NCI-H345 (cell line): ENCODE measurements around the gene ZC3H12D.
A peak's percentile ranks its signal among the peaks of the same experiment; 100 is the strongest.

Experiments
- DNase-seq: peaks from one replicate; lab custom pipeline; 2025; lab: John Stamatoyannopoulos, UW

ZC3H12D gene

DNA sequence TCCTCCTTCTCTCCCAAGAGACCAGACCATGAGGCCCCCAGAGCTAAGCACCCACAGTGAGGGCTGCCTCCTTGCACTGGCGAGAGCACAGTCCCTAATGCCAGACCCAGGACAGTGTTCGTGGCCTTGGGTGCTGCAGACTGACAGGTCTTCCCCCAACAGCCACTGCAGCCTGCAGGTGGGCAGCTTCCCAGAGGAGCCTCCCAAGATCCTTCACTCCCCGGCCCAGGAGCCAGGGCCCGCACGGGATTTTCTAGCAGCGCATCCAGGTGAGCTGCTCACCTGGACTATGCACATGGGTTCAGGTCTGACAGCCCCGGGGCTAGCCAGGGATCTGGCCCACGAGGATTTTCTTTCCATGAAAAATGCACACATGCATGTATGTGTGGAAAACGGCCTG, 43.1 kb downstream of the ZC3H12D start:
- no peak for DNase-seq

GRCh38 chr6:149440735-149441671, 43.8 kb downstream of the ZC3H12D start:
- DNase-seq = no peak

GRCh38 chr6:149439626-149440025, 45.2 kb downstream of the ZC3H12D start:
- DNase-seq = no peak

DNA sequence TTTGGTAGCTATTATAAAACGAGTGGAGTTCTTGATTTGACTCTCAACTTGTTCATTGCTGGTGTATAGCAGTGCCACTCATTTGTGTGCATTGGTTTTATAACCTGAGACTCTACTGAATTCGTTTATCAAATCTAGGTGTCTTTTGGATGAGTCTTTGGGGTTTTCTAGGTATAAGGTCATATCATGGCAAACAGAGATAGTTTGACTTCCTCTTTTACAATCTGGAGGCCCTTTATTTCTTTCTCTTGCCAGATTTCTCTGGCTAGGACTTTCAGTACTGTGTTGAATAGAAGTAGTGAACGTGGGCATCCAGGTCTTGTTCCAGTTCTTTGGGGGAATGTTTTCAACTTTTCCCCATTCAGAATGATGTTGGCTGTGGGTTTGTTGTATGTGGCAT, 46.0 kb downstream of the ZC3H12D start:
- no peak for DNase-seq

DNA sequence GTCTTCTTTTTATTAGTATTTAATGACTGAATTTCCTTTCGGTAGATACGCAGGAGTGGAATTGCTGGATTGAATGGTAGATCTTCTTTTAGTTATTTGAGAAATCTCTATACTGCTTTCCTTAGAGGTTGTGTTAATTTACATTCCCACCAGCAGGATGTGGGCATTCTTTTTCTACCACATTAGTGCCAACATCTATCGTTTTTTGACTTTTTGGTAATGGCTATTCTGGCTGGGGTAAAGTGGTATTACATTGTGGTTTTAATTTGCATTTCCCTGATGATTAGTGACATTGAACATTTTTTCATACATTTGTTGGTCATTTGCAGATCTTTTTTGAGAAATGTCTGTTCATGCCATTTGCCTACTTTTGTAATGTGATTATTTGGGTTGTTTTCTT, 47.6 kb downstream of the ZC3H12D start:
- DNase-seq = no peak

DNA sequence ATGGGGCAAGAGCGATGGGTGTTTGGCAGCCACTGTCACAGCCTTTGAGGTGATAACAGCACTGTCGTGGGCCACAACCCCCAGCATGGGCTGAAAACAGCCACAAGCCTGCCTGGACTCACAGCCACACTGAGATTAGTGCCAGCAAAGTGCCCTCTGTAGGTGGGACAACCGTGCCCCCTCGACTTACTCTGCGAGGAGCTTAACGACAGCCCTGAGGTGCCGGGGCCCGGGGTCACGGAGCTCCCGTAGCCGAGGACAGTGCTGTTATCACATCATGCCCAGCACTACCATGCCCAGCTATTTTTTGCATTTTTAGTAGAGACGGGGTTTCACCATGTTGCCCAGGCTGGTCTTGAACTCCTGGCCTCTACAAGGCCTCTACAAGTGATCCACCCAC, 48.2 kb downstream of the ZC3H12D start:
- DNase-seq = no peak

DNA sequence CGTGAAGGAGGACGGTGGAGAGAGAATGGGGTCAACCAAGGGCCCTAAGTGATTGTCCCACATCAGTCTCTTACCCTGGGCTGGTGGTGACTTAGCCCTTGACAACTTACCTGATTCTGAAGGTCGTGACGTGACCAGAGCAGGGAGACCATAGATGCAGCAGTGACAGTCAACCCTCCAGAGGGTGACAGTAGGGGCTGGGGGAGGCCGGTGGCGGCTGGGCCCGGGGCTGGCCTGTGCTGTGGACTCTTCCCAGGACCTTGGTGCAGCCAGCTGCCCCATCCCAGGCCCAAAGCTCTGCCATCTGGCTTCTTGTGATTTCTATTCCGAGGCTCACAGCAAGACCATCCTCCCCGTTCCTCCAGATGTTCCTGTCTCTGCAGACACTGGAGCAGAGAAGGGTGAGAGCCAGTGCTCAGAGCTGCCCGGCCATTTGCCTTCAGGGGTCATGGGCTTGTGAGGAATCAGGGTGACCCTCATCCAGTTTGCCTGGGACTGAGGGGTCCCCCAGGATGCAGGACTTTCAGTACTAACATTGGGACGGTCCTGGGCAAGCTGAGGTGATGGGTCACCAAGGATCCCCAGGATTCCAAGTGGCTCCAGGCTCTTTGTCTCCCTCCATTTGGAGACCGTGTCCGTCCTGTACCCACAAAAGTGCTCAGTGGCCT, 48.8 kb downstream of the ZC3H12D start:
- DNase-seq = no peak

DNA sequence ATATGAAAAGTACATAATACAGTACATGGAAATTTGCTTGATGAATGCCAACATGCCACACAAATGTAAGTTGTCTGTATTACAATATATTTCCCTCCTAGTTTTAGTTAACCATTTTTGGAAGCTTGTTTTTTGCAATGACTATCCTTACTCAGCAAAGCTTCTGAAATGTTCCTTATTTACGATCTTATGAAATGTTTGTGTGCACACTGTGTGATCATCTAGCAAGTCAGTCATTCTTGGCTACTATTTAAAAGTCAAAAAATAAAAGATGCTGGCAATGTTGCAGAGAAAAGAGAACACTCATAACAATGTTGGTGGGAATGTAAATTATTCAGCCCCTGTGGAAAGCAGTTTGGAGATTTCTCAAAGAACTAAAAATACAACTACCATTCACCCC, 50.9 kb downstream of the ZC3H12D start:
- DNase-seq = no peak

- DNase-seq = no peak
These were observed 51.4 kb downstream of the ZC3H12D start for GRCh38 chr6:149433405-149433804.

GRCh38 chr6:149431905-149432775, 52.7 kb downstream of the ZC3H12D start:
- peak; percentile 81 for DNase-seq

DNA sequence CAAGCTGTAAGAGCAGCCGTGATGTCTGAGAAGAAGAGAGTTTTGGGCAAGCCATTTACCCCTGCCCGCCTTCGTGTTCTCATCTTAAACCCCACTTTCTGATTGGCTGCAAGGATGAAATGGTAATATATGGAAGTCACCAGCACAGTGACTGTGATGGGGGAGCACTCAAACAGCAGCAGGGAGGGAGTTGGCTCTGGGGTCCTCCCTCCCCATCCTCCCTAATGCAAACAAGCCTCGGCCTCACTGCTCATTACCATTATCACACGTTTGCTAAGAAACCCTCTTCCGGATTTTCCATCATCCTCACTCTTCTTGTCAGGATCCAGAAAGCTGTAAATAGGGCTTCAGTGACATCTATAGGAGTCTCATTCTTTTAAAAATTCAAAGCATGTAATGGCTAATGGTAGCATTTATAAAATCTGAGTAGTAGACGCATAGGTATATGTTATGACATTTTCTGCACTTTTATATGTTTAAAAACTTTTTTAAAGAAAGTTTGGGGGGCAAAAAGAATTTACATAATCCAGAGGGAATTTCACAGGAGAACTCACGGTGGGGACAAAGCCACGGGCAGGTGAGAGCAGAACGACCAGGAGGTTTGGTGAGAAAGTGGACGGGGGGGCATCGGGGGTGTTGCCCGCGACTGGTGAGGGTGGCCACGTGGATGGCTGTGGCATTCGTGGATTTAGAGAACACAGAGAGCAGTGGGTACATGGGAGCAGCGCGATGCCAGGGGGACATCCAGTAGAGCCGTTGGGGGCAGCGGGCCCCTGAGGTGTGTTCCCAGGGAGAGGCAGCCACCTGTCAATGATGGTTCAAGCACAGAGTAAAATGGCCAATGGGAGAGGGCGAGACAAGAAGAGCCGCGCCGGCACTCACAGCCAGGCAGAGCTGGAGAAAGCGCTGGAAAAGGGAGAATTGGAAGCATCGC, 55.1 kb downstream of the ZC3H12D start:
- DNase-seq = no peak

DNA sequence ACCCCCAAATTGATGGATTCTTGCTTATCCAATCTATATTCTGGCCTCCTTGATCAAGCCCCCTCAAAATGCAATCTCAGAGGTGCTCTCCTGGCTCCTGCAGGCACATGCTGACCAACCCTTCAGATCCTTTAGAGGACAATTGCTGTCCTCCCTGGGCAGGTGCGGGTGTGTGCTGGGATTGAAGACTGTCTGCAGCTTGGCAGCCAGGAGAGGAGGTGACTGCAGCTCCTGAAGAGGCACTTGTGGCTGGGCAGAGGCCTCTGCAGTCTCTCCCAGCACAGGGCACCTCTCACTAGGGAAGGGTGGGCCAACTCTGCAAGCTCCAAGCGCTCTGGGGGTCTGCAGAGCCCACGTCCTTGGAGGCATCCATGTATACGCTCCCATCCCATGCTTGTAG, 56.2 kb downstream of the ZC3H12D start:
- no peak for DNase-seq

DNA sequence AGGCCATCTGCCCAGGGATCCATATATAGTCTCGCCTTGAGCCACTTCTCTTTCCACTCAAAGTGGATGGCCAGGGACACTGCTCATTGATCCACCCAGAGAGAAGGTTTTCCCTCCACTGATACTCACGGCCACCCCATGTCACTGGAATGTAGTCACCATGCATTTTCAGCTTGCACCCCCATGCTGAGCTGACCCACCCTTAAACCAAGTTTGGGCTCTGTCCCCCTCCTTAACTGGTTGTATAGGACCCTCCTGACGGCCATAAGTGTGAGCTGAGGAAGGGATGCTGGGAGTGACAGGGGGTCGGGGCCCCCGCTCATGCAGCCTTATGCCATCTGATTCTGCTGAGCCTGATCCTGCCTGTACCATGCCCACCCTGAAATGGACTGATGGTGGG, 59.1 kb downstream of the ZC3H12D start:
- no peak for DNase-seq

DNA sequence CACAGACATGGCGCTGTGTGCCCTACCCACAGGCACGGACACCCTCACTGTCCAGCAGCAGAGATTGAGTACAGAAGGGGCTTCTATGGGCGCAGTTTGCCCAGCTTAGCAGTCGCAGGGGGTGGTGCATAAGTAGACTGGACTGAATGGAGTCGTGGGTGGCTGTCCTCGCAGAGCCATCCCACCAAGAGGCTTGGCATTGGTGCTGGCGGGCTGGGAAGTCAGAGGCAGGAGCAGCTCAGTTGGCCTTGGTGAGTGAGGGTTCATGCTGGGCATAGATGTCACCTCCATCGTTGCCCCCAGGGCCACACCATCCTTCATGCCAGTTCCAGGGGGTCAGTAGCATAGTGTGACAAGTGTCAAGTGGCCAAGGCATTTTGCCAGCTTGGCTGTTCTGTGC, 59.6 kb downstream of the ZC3H12D start:
- no peak for DNase-seq

DNA sequence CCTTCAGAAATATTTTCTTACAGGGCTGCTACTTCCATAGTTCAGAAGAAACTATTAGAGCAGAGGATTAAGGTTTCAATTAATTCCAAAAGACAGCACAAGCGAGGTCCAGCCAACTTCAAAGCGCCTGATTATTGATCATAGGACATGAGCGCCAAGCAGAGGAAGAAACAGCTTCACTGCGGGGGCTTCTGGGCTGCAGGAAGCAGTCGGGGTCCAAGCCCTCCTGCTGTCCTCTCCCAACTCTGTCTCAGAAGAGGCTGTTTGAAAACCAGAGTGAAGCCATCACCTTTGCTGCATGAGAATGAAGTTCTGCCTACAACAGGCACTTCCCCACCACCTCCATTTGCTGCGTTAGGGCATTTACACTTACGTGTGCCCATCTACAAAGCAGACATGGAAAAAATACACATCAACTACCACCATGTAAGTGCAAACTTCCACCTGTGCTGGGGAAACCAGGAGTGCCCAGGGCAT, 60.8 kb downstream of the ZC3H12D start:
- no peak for DNase-seq

DNA sequence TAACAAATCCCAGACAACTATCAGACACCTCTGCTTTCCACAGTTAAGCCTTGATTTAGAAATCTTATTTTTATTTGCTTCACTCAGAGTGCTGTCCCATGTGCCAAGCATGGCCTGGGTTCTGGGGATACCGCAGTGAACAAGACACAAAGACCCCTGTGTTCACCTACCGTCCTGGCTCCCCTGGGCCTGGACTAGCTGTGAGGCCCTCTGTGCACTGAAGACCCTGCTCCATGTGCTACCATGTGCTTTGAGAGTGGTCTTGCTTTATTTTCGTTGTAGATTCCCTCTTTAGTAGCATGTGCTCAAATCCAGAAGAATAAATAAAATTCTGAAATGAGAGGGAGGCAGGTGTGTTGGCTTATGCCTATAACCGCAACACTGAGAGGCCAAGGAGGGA, 62.2 kb downstream of the ZC3H12D start:
- no peak for DNase-seq

- no peak for DNase-seq
These were observed 63.7 kb downstream of the ZC3H12D start for GRCh38 chr6:149421132-149421531.

- no peak for DNase-seq
These were observed 65.0 kb downstream of the ZC3H12D start for GRCh38 chr6:149419696-149420404.

DNA sequence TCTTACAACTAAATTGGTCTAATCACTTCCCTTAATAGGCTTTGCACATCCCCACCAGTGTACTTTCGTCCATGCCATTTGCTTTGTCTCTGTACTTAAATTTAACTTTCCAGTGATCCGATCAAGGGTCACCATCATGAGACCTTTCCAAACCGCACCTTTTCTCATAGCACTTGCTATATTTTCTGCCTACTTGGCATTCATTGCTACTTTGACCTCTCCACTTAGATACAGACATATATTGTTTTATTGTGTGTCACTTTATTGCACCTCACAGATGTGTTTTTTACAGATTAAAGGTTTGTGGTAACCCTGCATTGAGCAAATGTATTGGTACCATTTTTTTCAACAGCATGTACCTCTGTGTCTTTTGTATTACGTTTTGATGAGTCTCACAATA, 70.0 kb downstream of the ZC3H12D start:
- no peak for DNase-seq

GRCh38 chr6:149414009-149414408, 70.8 kb downstream of the ZC3H12D start:
- no peak for DNase-seq

GRCh38 chr6:149410557-149410956, 74.3 kb downstream of the ZC3H12D start:
- DNase-seq = no peak
